HG03558 (cell line): ENCODE measurements around the gene CD226.
"Not testable (repeated sequence)": the region's sequence is repeated elsewhere in the genome, so short reads cannot be mapped to it uniquely, and the experiment has no call there.

Source experiments
- ATAC-seq: cut with Tn5 transposase; IDR thresholded peaks from one replicate; pipeline ENCODE4 v1.9.1; 2021; ENCODE audit warnings: moderate number of reproducible peaks; ENCODE audit not compliant: unreplicated experiment; ENCODE audit errors: extremely low read depth

Gene CD226

GRCh38 chr18:69947361-69948133 lies at the start of gene CD226:
Gene CD226, minus strand, starts transcription at chr18:69947873. Its CDS starts 467 bp downstream, at chr18:69947406.
- no peak for ATAC-seq

- no peak for ATAC-seq
Observed at GRCh38 chr18:69996951-69997798, 49.5 kb upstream of the CD226 start.

- ATAC-seq: no peak
Observed at GRCh38 chr18:69996417-69996816, 48.7 kb upstream of the CD226 start.

- no peak for ATAC-seq
Observed at GRCh38 chr18:69995774-69996173, 48.1 kb upstream of the CD226 start.

GRCh38 chr18:69992776-69993175 lies 45.1 kb upstream of the CD226 start:
- no peak for ATAC-seq

- ATAC-seq: no peak
Observed at GRCh38 chr18:69987870-69988269, 40.2 kb upstream of the CD226 start.

GRCh38 chr18:69985239-69985638 lies 37.6 kb upstream of the CD226 start:
- ATAC-seq: no peak

GRCh38 chr18:69982417-69982816 lies 34.7 kb upstream of the CD226 start:
- ATAC-seq: no peak

- ATAC-seq: peak; percentile 28
Observed at GRCh38 chr18:69981948-69982347, 34.3 kb upstream of the CD226 start.

GRCh38 chr18:69980982-69981804 lies 33.5 kb upstream of the CD226 start:
- no peak for ATAC-seq

GRCh38 chr18:69980509-69980908 lies 32.8 kb upstream of the CD226 start:
- no peak for ATAC-seq

GRCh38 chr18:69978732-69979715 lies 31.4 kb upstream of the CD226 start:
- peak; percentile 57 for ATAC-seq

GRCh38 chr18:69975294-69975693 lies 27.6 kb upstream of the CD226 start:
- ATAC-seq: not testable (repeated sequence)

GRCh38 chr18:69974365-69974764 lies 26.7 kb upstream of the CD226 start:
- ATAC-seq: no peak

GRCh38 chr18:69969491-69969890 lies 21.8 kb upstream of the CD226 start:
- no peak for ATAC-seq

- ATAC-seq: peak; percentile 96
Observed at GRCh38 chr18:69968039-69968438, 20.4 kb upstream of the CD226 start.

- ATAC-seq: no peak
Observed at GRCh38 chr18:69963196-69963595, 15.5 kb upstream of the CD226 start.

- ATAC-seq: no peak
Observed at GRCh38 chr18:69961718-69962117, 14.0 kb upstream of the CD226 start.

- peak; percentile 49 for ATAC-seq
Observed at GRCh38 chr18:69958422-69958821, 10.7 kb upstream of the CD226 start.
